Measurements from ENCODE around the gene LPCAT3. TPM values are rescaled to one million over a fixed set of nuclear protein-coding genes. Genes with fewer than 3 reads are reported as not detected.

LPCAT3 gene
- total RNA-seq, 1 experiment from 2014 or later: 45.8 TPM

DNA sequence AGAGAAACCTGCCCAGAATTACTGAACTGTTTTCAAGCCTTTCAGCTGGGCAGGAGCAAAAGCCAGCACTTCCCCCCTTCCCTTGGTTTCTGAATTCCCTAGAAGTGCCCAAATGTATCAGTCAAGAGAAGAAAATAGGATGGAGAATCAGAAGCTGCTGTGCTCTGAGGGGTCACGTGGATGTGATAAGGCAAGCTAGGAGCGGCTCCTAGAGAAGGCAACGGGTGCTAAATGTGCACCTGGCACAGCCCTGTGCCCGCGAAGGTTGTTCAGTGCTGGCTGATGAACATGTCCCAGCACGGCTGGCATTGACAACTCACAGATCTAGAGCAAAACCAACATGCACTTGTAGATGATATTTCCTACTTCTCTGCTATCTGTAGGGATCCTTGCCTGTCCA lies 39.3 kb downstream of the LPCAT3 start:
- no TSS peak for BruUV-seq (replicated peaks)
- Histone ChIP-seq H3K27ac (ENCODE audit: low read depth, low read length) (no peak overlapping the region), H3K4me1 (ENCODE audit: control insufficient read depth in 1 of 2, insufficient read depth in 2 of 2, low read length in 2 of 2) (no peaks in the 10 kb centered on the region), H3K9me3 (ENCODE audit: control insufficient read depth in 1 of 2, insufficient read depth in 1 of 2, low read depth in 1 of 2, low read length in 2 of 2) (no peaks in the 10 kb centered on the region), H3K4me2 (ENCODE audit: low read length) (no peak overlapping the region), H3K27me3 (ENCODE audit: insufficient read depth, low read length) (no peaks in the 10 kb centered on the region), H3K79me2 (ENCODE audit: insufficient read depth, low read length) (peaks cover 9% of the 10 kb centered on the region), H2AFZ (ENCODE audit: low read depth, low read length, poor library complexity, severe bottlenecking) (no peak overlapping the region), H3K4me3 (replicated peaks in 1 of 2; ENCODE audit: low read depth in 1 of 2, low read length in 2 of 2) (no peak overlapping the region), H3K36me3 (ENCODE audit: control insufficient read depth in 1 of 2, insufficient read depth in 2 of 2, low read length in 2 of 2) (peaks cover 55 to 64% of the 10 kb centered on the region in 2 experiments), H3K9ac (ENCODE audit: low read length) (no peak overlapping the region), H4K20me1 (ENCODE audit: insufficient read depth) (no peaks in the 10 kb centered on the region), H3K9me2 (ENCODE audit: insufficient read depth) (no peaks in the 10 kb centered on the region)
- POLR2A ChIA-PET: interaction anchor here (0.5 kb wide), 1 partner anchor 111 kb away, joined by 3 read pairs; the partner anchor contains the start of gene TPI1
- TF ChIP-seq SIN3A (IDR thresholded peaks at IDR 0.05; ENCODE audit: low read depth): peak; percentile 13; the same call in 1 of the 2 replicates
- TF ChIP-seq TCF7L2 (IDR thresholded peaks at IDR 0.05; ENCODE audit: borderline replicate concordance, extremely low read depth, insufficient read depth, insufficient read length): no peak
- TF ChIP-seq JUND (IDR thresholded peaks at IDR 0.05): no peak
- no peak for TF ChIP-seq ZNF274 (IDR thresholded peaks at IDR 0.05; ENCODE audit: low read depth, low read length)
- 0 out of 2 replicates have a peak, but pooled peaks have one; percentile 24 for TF ChIP-seq POLR2AphosphoS5 (IDR thresholded peaks at IDR 0.05; ENCODE audit: low read depth, low read length)
- no peak for TF ChIP-seq SP1 (IDR thresholded peaks at IDR 0.05; ENCODE audit: low read depth)
- intact Hi-C loops (cut with micrococcal nuclease): no loop called here
- CTCF ChIA-PET: interaction anchor here (1.0 kb wide), 1 partner anchor 14 kb away, joined by 3 read pairs; no protein-coding TSS in a partner anchor
- DNase-seq (ENCODE audit: low read depth, low spot score) (no peak), ATAC-seq (no peak)
- RAD21 ChIA-PET (ENCODE audit: low non-redundant PET in 1 of 2, low total read pairs in 2 of 2, uncharacterized antibody in 2 of 2, unreplicated experiment in 2 of 2): no interaction called here

DNA sequence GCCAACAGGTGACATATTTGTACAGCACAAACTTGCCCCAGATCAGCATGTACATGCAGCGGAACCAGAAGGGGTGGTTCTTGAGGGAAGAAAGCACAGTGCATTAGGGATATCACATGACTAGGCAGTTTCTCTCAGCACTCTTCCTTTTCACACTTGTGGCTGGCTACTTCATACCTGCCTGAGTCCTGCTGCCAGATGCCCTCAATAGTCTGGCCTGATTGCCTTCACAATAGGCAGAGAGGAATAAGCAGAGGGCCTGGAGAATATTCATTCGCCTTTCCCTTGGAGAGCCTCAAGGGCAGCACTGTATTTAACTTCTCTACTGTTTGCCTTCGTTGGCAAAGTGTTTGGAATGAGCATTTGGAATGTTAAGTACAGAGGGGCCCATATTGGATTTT lies 39.7 kb downstream of the LPCAT3 start:
- intact Hi-C loops (cut with micrococcal nuclease): no loop called here
- Histone ChIP-seq H2AFZ (ENCODE audit: low read depth, low read length, poor library complexity, severe bottlenecking) (no peak overlapping the region), H3K9me2 (ENCODE audit: insufficient read depth) (no peaks in the 10 kb centered on the region), H3K4me1 (ENCODE audit: control insufficient read depth in 1 of 2, insufficient read depth in 2 of 2, low read length in 2 of 2) (no peaks in the 10 kb centered on the region), H4K20me1 (ENCODE audit: insufficient read depth) (no peaks in the 10 kb centered on the region), H3K4me2 (ENCODE audit: low read length) (no peak overlapping the region), H3K36me3 (ENCODE audit: control insufficient read depth in 1 of 2, insufficient read depth in 2 of 2, low read length in 2 of 2) (peaks cover 57 to 68% of the 10 kb centered on the region in 2 experiments), H3K27me3 (ENCODE audit: insufficient read depth, low read length) (no peaks in the 10 kb centered on the region), H3K9ac (ENCODE audit: low read length) (no peak overlapping the region), H3K79me2 (ENCODE audit: insufficient read depth, low read length) (peaks cover 13% of the 10 kb centered on the region), H3K27ac (ENCODE audit: low read depth, low read length) (0 out of 2 replicates have a peak overlapping the region, but pooled peaks have one; percentile 27), H3K4me3 (replicated peaks in 1 of 2; ENCODE audit: low read depth in 1 of 2, low read length in 2 of 2) (no peak overlapping the region), H3K9me3 (ENCODE audit: control insufficient read depth in 1 of 2, insufficient read depth in 1 of 2, low read depth in 1 of 2, low read length in 2 of 2) (no peaks in the 10 kb centered on the region)
- ATAC-seq (peak; percentile 28), DNase-seq (ENCODE audit: low read depth, low spot score) (no peak)
- TF ChIP-seq TCF7L2 (IDR thresholded peaks at IDR 0.05; ENCODE audit: borderline replicate concordance, extremely low read depth, insufficient read depth, insufficient read length) (no peak), POLR2AphosphoS5 (IDR thresholded peaks at IDR 0.05; ENCODE audit: low read depth, low read length) (no peak), FOSL1 (IDR thresholded peaks at IDR 0.05; ENCODE audit: low read depth) (no peak), EZH2phosphoT487 (IDR thresholded peaks at IDR 0.05; ENCODE audit: borderline replicate concordance) (no peak)
- CTCF ChIA-PET: interaction anchor here (0.5 to 1.0 kb wide), 2 partner anchors 14 to 75 kb away, joined by 3 read pairs; no protein-coding TSS in a partner anchor
- POLR2A ChIA-PET: interaction anchor here (0.5 kb wide), 1 partner anchor 111 kb away, joined by 3 read pairs; the partner anchor contains the start of gene TPI1
- RAD21 ChIA-PET (ENCODE audit: low non-redundant PET in 1 of 2, low total read pairs in 2 of 2, uncharacterized antibody in 2 of 2, unreplicated experiment in 2 of 2): no interaction called here
- BruUV-seq (replicated peaks): no TSS peak

Data from HCT116 (cell line).